HEK293 (cell line): ENCODE results near the gene TRNP1.

Source experiments
- CTCF ChIA-PET: fragments of 350-600 bp; formaldehyde crosslinking; extraction: SDS; loops from one replicate; lab custom pipeline; 2021; ENCODE audit warnings: antibody characterized with exemption; lab: Yijun Ruan, JAX
- POLR2A ChIA-PET: fragments of 300-600 bp; formaldehyde crosslinking; extraction: SDS; loops from one replicate; lab custom pipeline; 2020; ENCODE audit warnings: antibody characterized with exemption, inconsistent platforms; lab: Yijun Ruan, JAX
- H3K27ac ChIP-seq: fragments of 200-500 bp; sonication (Bioruptor generic); 2 replicates; pipeline ENCODE4 v1.5.1; 2014; ENCODE audit warnings: low read depth, low read length, control low read depth, inconsistent platforms; ENCODE audit errors: extremely low read depth
- H3K36me3 ChIP-seq, 2 experiments: fragments of 200-500 bp in 1 of 2; sonication (Bioruptor generic) in 1 of 2; 1 replicate in 1 of 2; 2 replicates in 1 of 2; pipeline ENCODE4 v1.5.1; 2014 to 2017; ENCODE audit warnings: inconsistent platforms in 2 of 2, low read length in 2 of 2; ENCODE audit not compliant: control insufficient read depth in 2 of 2, insufficient read depth in 1 of 2
- H3K4me1 ChIP-seq: fragments of 200-500 bp; sonication (Bioruptor generic); 2 replicates; pipeline ENCODE4 v1.5.1; 2014; ENCODE audit warnings: mild to moderate bottlenecking, low read length, inconsistent platforms; ENCODE audit not compliant: control insufficient read depth, insufficient read depth
- H3K4me3 ChIP-seq: 2 replicates; pipeline ENCODE4 v1.5.1; 2011; ENCODE audit warnings: low read depth, mild to moderate bottlenecking, control low read depth, low read length, moderate library complexity
- H3K9me3 ChIP-seq: fragments of 200-500 bp; sonication (Bioruptor generic); 2 replicates; pipeline ENCODE4 v1.5.1; 2014; ENCODE audit warnings: low read depth, low read length, inconsistent platforms; ENCODE audit not compliant: control insufficient read depth, insufficient read depth
- KLF10 ChIP-seq: fragments of 450-650 bp; IDR thresholded peaks from 2 replicates; pipeline ENCODE4 v1.5.1; 2018; ENCODE audit warnings: missing biosample characterization, mild to moderate bottlenecking, missing genetic modification characterization
- MZF1 ChIP-seq: fragments of 450-650 bp; formaldehyde crosslinking; IDR thresholded peaks from 2 replicates; pipeline ENCODE4 v1.5.1; 2017; ENCODE audit warnings: missing biosample characterization, missing genetic modification characterization, borderline replicate concordance
- PRDM1 ChIP-seq: fragments of 450-650 bp; formaldehyde crosslinking; IDR thresholded peaks from 2 replicates; pipeline ENCODE4; 2016; ENCODE audit warnings: missing biosample characterization, missing genetic modification characterization
- SP2 ChIP-seq: fragments of 450-650 bp; formaldehyde crosslinking; IDR thresholded peaks from 2 replicates; pipeline ENCODE4 v1.5.1; 2016; ENCODE audit warnings: missing biosample characterization, missing genetic modification characterization
- TCF7L2 ChIP-seq: IDR thresholded peaks from 2 replicates; pipeline ENCODE4 v1.6.1; 2011; ENCODE audit warnings: low read depth, mild to moderate bottlenecking, inconsistent platforms, low read length, moderate library complexity, borderline replicate concordance
- ZBTB8A ChIP-seq: fragments of 450-650 bp; formaldehyde crosslinking; IDR thresholded peaks from 2 replicates; pipeline ENCODE4 v1.5.1; 2016; ENCODE audit warnings: missing biosample characterization, missing genetic modification characterization
- ZNF10 ChIP-seq: fragments of 450-650 bp; formaldehyde crosslinking; IDR thresholded peaks from 2 replicates; pipeline ENCODE4 v1.5.1; 2017; ENCODE audit warnings: missing biosample characterization, missing genetic modification characterization
- ZNF155 ChIP-seq: fragments of 450-650 bp; formaldehyde crosslinking; IDR thresholded peaks from 2 replicates; pipeline ENCODE4 v1.5.1; 2016; ENCODE audit warnings: missing biosample characterization, missing genetic modification characterization
- ZNF175 ChIP-seq: fragments of 450-650 bp; formaldehyde crosslinking; IDR thresholded peaks from 2 replicates; pipeline ENCODE4 v1.5.1; 2016; ENCODE audit warnings: missing biosample characterization, missing genetic modification characterization
- ZNF292 ChIP-seq: fragments of 450-650 bp; formaldehyde crosslinking; IDR thresholded peaks from 2 replicates; pipeline ENCODE4 v1.5.1; 2016; ENCODE audit warnings: low read depth, missing biosample characterization, missing genetic modification characterization, borderline replicate concordance
- ZNF394 ChIP-seq: fragments of 450-650 bp; formaldehyde crosslinking; IDR thresholded peaks from 2 replicates; pipeline ENCODE4 v1.5.1; 2016; ENCODE audit warnings: missing biosample characterization, missing genetic modification characterization, mild to moderate bottlenecking, moderate library complexity, borderline replicate concordance
- ZNF514 ChIP-seq: fragments of 450-650 bp; formaldehyde crosslinking; IDR thresholded peaks from 2 replicates; pipeline ENCODE4 v1.5.1; 2016; ENCODE audit warnings: missing biosample characterization, missing genetic modification characterization
- ZNF521 ChIP-seq: fragments of 450-650 bp; formaldehyde crosslinking; IDR thresholded peaks from 2 replicates; pipeline ENCODE4 v1.5.1; 2017; ENCODE audit warnings: missing biosample characterization, mild to moderate bottlenecking, missing genetic modification characterization
- ZNF549 ChIP-seq: fragments of 450-650 bp; IDR thresholded peaks from 2 replicates; pipeline ENCODE4 v1.5.1; 2018; ENCODE audit warnings: missing biosample characterization, missing genetic modification characterization, mild to moderate bottlenecking, inconsistent platforms, moderate library complexity
- ZNF610 ChIP-seq: fragments of 450-650 bp; formaldehyde crosslinking; IDR thresholded peaks from 2 replicates; pipeline ENCODE4 v1.5.1; 2016; ENCODE audit warnings: missing biosample characterization, missing genetic modification characterization, borderline replicate concordance
- ZNF658 ChIP-seq: fragments of 450-650 bp; formaldehyde crosslinking; IDR thresholded peaks from 2 replicates; pipeline ENCODE4; 2016; ENCODE audit warnings: missing biosample characterization, missing genetic modification characterization
- ZSCAN16 ChIP-seq: fragments of 450-650 bp; formaldehyde crosslinking; IDR thresholded peaks from 2 replicates; pipeline ENCODE4 v1.5.1; 2016; ENCODE audit warnings: missing biosample characterization, missing genetic modification characterization
- ZSCAN30 ChIP-seq: fragments of 450-650 bp; IDR thresholded peaks from 2 replicates; pipeline ENCODE4 v1.5.1; 2018; ENCODE audit warnings: missing biosample characterization, mild to moderate bottlenecking, missing genetic modification characterization, moderate library complexity
- TF ChIP-seq, protein P1 (sequence below): fragments of 450-650 bp; formaldehyde crosslinking; optimal IDR thresholded peaks from 2 replicates; pipeline ENCODE3; 2016; ENCODE audit warnings: missing biosample characterization, mild to moderate bottlenecking, missing genetic modification characterization
- TF ChIP-seq, protein P2 (sequence below): fragments of 450-650 bp; formaldehyde crosslinking; IDR thresholded peaks from 2 replicates; pipeline ENCODE4 v1.5.1; 2016; ENCODE audit warnings: missing biosample characterization, missing genetic modification characterization, low read depth
- TF ChIP-seq, protein P3 (sequence below): fragments of 450-650 bp; formaldehyde crosslinking; IDR thresholded peaks from 2 replicates; pipeline ENCODE4 v1.5.1; 2016; ENCODE audit warnings: missing biosample characterization, missing genetic modification characterization
- TF ChIP-seq, protein P4 (sequence below): fragments of 450-650 bp; formaldehyde crosslinking; IDR thresholded peaks from 2 replicates; pipeline ENCODE4 v1.5.1; 2016; ENCODE audit warnings: missing biosample characterization, missing genetic modification characterization, borderline replicate concordance

The TRNP1 gene

DNA sequence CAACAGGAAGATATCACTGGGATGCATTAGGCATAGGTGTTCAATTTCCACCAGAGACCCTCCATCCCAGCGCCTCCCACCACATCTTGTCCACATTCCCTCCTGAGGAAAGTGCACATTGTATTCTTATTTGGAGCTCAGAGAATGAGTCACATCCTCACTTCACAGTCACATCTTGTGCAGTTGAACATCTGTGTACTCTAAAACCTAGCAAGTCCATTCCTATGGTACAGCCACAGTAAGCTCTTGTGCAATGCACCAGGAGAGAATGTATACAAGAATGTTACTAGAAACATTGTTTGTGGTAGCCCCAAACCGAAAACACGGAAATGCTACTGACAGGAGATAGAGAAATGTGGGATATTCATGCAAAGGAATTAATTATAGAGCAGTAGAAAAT, 31.7 kb upstream of the TRNP1 start:
- TF ChIP-seq, protein P1, sequence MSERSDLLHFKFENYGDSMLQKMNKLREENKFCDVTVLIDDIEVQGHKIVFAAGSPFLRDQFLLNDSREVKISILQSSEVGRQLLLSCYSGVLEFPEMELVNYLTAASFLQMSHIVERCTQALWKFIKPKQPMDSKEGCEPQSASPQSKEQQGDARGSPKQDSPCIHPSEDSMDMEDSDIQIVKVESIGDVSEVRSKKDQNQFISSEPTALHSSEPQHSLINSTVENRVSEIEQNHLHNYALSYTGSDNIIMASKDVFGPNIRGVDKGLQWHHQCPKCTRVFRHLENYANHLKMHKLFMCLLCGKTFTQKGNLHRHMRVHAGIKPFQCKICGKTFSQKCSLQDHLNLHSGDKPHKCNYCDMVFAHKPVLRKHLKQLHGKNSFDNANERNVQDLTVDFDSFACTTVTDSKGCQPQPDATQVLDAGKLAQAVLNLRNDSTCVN (tag by site-specific recombination), result no peak
- TF ChIP-seq, protein P2, sequence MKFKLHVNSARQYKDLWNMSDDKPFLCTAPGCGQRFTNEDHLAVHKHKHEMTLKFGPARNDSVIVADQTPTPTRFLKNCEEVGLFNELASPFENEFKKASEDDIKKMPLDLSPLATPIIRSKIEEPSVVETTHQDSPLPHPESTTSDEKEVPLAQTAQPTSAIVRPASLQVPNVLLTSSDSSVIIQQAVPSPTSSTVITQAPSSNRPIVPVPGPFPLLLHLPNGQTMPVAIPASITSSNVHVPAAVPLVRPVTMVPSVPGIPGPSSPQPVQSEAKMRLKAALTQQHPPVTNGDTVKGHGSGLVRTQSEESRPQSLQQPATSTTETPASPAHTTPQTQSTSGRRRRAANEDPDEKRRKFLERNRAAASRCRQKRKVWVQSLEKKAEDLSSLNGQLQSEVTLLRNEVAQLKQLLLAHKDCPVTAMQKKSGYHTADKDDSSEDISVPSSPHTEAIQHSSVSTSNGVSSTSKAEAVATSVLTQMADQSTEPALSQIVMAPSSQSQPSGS (tag by site-specific recombination), result no peak
- TF ChIP-seq MZF1 (tag by site-specific recombination) (no peak), PRDM1 (tag by site-specific recombination) (peak; percentile 80; the same call in 1 of the 2 replicates), ZNF549 (tag by site-specific recombination) (no peak)
- POLR2A ChIA-PET, result interaction anchor here (2.1 kb wide), 1 partner anchor 32 kb away, joined by 10 read pairs; the partner anchor contains the start of gene TRNP1
- Histone ChIP-seq H3K36me3 (no peaks in the 10 kb centered on the region), H3K27ac (no peak overlapping the region), H3K9me3 (no peaks in the 10 kb centered on the region), H3K4me1 (no peaks in the 10 kb centered on the region; the same call in 1 of the 2 replicates), H3K4me3 (no peak overlapping the region)
- CTCF ChIA-PET, result interaction anchor here (0.6 to 1.1 kb wide), 6 partner anchors 8 to 322 kb away, joined by 3 to 6 read pairs (median 4); no protein-coding TSS in a partner anchor

DNA sequence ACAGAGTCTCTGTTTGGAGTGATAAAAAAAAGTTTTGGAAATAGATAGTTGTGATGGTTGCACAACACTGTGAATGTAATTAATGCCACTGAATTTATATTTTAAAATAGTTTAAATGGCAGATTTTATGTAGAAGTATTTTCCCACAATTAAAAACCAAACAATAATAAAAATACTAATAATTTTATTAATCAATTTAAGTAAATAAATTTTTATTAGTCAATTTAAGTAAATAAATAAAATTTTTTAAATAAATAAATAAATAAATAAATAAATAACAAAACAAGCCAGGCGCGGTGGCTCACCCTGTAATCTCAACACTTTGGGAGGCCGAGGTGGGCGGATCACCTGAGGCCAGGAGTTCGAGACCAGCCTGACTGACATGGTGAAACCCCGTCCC, 28.3 kb upstream of the TRNP1 start:
- ChIA-PET CTCF (no interaction called here), POLR2A (no interaction called here)
- no peaks in the 10 kb centered on the region for H3K4me1 ChIP-seq
- H3K9me3 ChIP-seq, result no peaks in the 10 kb centered on the region
- H3K36me3 ChIP-seq, result no peaks in the 10 kb centered on the region
- TF ChIP-seq ZNF610 (tag by site-specific recombination) (no peak), TCF7L2 (no peak), SP2 (no peak), ZNF658 (no peak), ZBTB8A (tag by site-specific recombination) (no peak), KLF10 (tag by site-specific recombination) (no peak), ZNF521 (tag by site-specific recombination) (no peak), ZNF155 (tag by site-specific recombination) (no peak), ZSCAN30 (tag by site-specific recombination) (no peak), ZNF514 (no peak), ZNF292 (no peak)
- H3K4me3 ChIP-seq, result no peak overlapping the region
- no peak overlapping the region for H3K27ac ChIP-seq

DNA sequence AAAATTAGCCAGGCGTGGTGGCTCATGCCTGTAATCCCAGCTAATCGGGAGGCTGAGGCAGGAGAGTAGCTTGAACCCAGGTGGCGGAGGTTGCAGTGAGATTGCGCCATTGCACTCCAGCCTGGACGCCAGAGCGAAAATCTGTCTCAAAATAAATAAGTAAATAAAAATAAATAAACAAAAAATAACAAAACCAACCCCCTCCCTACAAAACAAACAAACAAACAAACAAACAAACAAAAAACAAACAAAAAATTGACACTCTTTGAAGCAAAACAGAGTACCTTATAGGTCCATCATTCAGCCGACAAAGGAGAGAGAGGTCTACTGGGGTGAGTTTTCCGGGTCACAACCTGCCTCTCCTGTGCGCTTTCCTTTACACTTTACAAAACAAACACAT, 27.9 kb upstream of the TRNP1 start:
- Histone ChIP-seq H3K36me3 (no peaks in the 10 kb centered on the region), H3K4me3 (no peak overlapping the region), H3K4me1 (no peaks in the 10 kb centered on the region), H3K27ac (no peak overlapping the region), H3K9me3 (no peaks in the 10 kb centered on the region)
- ChIA-PET POLR2A (no interaction called here), CTCF (interaction anchor here (0.9 to 4.9 kb wide), 5 partner anchors 10 to 232 kb away, joined by 3 to 64 read pairs (median 10); no protein-coding TSS in a partner anchor)
- TF ChIP-seq ZNF10 (tag by site-specific recombination), result no peak
- TF ChIP-seq ZNF394 (tag by site-specific recombination), result peak; percentile 16; the same call in 1 of the 2 replicates
- no peak for TF ChIP-seq ZNF175 (tag by site-specific recombination)
- TF ChIP-seq, protein P3, sequence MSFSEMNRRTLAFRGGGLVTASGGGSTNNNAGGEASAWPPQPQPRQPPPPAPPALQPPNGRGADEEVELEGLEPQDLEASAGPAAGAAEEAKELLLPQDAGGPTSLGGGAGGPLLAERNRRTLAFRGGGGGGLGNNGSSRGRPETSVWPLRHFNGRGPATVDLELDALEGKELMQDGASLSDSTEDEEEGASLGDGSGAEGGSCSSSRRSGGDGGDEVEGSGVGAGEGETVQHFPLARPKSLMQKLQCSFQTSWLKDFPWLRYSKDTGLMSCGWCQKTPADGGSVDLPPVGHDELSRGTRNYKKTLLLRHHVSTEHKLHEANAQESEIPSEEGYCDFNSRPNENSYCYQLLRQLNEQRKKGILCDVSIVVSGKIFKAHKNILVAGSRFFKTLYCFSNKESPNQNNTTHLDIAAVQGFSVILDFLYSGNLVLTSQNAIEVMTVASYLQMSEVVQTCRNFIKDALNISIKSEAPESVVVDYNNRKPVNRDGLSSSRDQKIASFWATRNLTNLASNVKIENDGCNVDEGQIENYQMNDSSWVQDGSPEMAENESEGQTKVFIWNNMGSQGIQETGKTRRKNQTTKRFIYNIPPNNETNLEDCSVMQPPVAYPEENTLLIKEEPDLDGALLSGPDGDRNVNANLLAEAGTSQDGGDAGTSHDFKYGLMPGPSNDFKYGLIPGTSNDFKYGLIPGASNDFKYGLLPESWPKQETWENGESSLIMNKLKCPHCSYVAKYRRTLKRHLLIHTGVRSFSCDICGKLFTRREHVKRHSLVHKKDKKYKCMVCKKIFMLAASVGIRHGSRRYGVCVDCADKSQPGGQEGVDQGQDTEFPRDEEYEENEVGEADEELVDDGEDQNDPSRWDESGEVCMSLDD, result no peak
- TF ChIP-seq ZSCAN16 (tag by site-specific recombination), result no peak
- TF ChIP-seq, protein P4, sequence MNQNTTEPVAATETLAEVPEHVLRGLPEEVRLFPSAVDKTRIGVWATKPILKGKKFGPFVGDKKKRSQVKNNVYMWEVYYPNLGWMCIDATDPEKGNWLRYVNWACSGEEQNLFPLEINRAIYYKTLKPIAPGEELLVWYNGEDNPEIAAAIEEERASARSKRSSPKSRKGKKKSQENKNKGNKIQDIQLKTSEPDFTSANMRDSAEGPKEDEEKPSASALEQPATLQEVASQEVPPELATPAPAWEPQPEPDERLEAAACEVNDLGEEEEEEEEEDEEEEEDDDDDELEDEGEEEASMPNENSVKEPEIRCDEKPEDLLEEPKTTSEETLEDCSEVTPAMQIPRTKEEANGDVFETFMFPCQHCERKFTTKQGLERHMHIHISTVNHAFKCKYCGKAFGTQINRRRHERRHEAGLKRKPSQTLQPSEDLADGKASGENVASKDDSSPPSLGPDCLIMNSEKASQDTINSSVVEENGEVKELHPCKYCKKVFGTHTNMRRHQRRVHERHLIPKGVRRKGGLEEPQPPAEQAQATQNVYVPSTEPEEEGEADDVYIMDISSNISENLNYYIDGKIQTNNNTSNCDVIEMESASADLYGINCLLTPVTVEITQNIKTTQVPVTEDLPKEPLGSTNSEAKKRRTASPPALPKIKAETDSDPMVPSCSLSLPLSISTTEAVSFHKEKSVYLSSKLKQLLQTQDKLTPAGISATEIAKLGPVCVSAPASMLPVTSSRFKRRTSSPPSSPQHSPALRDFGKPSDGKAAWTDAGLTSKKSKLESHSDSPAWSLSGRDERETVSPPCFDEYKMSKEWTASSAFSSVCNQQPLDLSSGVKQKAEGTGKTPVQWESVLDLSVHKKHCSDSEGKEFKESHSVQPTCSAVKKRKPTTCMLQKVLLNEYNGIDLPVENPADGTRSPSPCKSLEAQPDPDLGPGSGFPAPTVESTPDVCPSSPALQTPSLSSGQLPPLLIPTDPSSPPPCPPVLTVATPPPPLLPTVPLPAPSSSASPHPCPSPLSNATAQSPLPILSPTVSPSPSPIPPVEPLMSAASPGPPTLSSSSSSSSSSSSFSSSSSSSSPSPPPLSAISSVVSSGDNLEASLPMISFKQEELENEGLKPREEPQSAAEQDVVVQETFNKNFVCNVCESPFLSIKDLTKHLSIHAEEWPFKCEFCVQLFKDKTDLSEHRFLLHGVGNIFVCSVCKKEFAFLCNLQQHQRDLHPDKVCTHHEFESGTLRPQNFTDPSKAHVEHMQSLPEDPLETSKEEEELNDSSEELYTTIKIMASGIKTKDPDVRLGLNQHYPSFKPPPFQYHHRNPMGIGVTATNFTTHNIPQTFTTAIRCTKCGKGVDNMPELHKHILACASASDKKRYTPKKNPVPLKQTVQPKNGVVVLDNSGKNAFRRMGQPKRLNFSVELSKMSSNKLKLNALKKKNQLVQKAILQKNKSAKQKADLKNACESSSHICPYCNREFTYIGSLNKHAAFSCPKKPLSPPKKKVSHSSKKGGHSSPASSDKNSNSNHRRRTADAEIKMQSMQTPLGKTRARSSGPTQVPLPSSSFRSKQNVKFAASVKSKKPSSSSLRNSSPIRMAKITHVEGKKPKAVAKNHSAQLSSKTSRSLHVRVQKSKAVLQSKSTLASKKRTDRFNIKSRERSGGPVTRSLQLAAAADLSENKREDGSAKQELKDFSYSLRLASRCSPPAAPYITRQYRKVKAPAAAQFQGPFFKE (tag by site-specific recombination), result no peak
